AG09309 (cell line): Measurements from ENCODE around the gene OAT.

Experiments used
- DNase-seq: peaks from one replicate; pipeline ENCODE4 v3.0.0-alpha.2; 2010; ENCODE audit warnings: low read depth
- H3K4me3 ChIP-seq: 2 replicates; pipeline ENCODE4 v1.5.1; 2011; ENCODE audit warnings: mild to moderate bottlenecking, low read depth, low read length, moderate library complexity; ENCODE audit not compliant: control insufficient read depth
- CTCF ChIP-seq: IDR thresholded peaks from 2 replicates; pipeline ENCODE4 v1.5.1; 2011; ENCODE audit warnings: mild to moderate bottlenecking, low read depth, low read length, inconsistent platforms; ENCODE audit not compliant: insufficient read depth, control insufficient read depth; ENCODE audit errors: missing control alignments

Gene OAT

GRCh38 chr10:124455441-124455840 is 36.7 kb upstream of the OAT start:
- DNase-seq = no peak
- no peak for TF ChIP-seq CTCF
- no peak overlapping the region for H3K4me3 ChIP-seq

DNA sequence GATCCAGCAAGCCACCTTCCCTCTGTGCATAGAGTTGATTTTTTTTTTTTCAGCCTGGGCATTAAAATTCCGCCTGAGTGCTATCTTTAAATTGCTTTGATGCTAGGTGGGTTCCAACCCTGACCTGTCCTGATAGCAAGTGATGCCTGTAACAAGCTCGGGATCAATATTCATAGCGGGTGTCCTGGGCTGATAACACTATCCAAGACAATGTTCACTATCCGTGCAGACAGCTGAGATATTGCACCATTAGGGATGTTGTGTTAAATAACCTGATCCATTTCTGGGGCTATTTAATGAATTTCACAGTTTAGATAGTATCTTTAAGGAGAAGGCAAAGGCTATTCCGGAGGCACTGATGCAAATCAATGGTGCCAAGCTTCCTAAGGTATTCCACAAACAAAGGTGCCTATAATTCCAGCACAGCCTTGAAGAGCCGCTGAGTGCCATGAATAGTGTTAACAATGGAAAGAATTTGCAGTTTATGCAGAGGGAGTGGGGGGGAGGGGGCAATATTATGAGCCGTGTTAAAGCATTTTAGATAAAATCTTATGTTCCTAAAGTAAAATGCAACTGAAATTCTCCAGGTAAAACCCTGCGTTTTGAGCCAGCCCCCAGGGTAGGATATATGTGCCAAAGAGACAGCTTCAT is 35.4 kb upstream of the OAT start:
- DNase-seq = no peak
- TF ChIP-seq CTCF = no peak
- H3K4me3 ChIP-seq = no peak overlapping the region

GRCh38 chr10:124451276-124451675 is 32.6 kb upstream of the OAT start:
- H3K4me3 ChIP-seq = no peak overlapping the region
- DNase-seq = no peak
- TF ChIP-seq CTCF = no peak

DNA sequence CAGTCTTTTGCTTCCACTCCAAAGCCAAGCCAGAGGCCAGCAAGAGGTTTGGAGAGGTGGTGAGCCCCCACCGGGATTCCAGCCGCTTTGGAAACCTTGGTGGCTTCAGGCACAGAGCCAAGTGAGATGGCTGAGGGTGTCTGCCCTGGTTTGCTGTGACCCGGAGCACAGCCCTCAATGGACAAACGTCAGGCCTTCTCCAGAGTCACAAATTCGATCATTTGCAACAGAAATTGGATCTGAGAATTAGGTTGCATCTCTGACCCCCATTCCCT is 32.0 kb upstream of the OAT start:
- no peak for DNase-seq
- no peak for TF ChIP-seq CTCF
- H3K4me3 ChIP-seq = no peak overlapping the region

DNA sequence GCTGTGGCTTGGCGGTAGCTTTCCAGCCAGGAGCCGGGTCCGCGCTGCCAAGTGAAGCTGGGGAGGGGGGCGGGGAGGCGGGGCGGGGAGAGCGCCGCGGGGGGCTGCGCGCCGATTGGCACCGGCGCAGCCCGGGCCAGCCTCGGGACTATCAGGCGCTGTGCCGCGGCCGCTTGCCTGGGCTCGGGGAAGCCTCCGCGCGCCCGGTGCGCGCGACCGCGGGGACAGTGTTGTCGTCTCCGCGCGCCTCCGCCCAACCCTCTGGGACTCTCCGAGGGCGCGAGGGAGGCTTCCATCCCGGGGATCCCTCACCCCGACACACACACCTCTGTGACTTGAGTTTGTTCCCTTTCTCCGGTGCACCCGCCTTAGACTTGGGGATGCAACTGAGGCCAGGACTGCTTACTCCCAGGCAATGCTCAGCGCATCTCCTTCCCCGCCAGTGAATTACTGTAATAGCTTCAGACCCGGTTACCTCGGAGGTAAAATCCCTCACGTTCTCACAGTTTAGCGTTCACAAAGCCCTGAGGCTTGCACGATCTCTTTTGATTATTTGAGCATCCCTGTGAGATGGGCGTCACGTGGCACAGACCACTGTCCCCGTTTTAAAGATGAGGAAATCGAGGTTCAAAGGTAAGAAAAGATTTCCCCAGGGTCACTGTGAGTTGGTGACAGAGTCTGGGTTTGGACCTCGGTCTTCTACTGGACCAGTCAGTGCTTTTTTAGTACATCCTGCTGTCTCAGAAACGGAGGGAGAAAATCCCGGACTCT is 31.5 kb upstream of the OAT start, which contains the start of gene NKX1-2:
TSS of gene NKX1-2 (minus strand) at position 24 of the 771 bp plus-strand sequence. CDS start 92 bp downstream, outside the sequence.
- no peak within 1 kb of the TSS for H3K4me3 ChIP-seq
- TF ChIP-seq CTCF = no peak
- no peak for DNase-seq

- no peak for TF ChIP-seq CTCF
- DNase-seq = no peak
- no peak overlapping the region for H3K4me3 ChIP-seq
These were observed 30.7 kb upstream of the OAT start for GRCh38 chr10:124449170-124450011.
